Myocyte (in vitro differentiated cells): ENCODE measurements around the gene EXOC6B. TPM values are rescaled to one million over a fixed set of nuclear protein-coding genes. Genes with fewer than 3 reads are reported as not detected.

ENCODE experiments used
- DNase-seq: peaks from one replicate; pipeline ENCODE4 v3.0.0-alpha.2; 2012; ENCODE audit warnings: low read depth
- total RNA-seq: library from RNA; depleted of rRNA; stranded (reverse); fragments of >200 nt; gene quantifications from 2 replicates; pipeline ENCODE4 v1.2.3, GENCODE V29; 2014

Gene EXOC6B
- total RNA-seq, 1 donor from 2014 or later = 15.4 TPM

GRCh38 chr2:72149556-72150156 is 676.2 kb downstream of the EXOC6B start:
- no peak for DNase-seq

GRCh38 chr2:72148837-72149555 is 676.8 kb downstream of the EXOC6B start:
- DNase-seq = peak; percentile 32

GRCh38 chr2:72148003-72148836 is 677.6 kb downstream of the EXOC6B start:
- peak; percentile 24 for DNase-seq

GRCh38 chr2:72147303-72147971 is 678.4 kb downstream of the EXOC6B start, which contains the start of gene CYP26B1:
Gene CYP26B1, minus strand, starts transcription at chr2:72147862. Its CDS starts 28 bp downstream, at chr2:72147834.
- peak; percentile 68 for DNase-seq

- no peak for DNase-seq
Measured at GRCh38 chr2:72146347-72147302, 679.2 kb downstream of the EXOC6B start.

GRCh38 chr2:72145658-72146329 is 680.0 kb downstream of the EXOC6B start:
- DNase-seq = no peak

GRCh38 chr2:72145289-72145657 is 680.6 kb downstream of the EXOC6B start:
- peak; percentile 15 for DNase-seq

- no peak for DNase-seq
Measured at GRCh38 chr2:72144632-72145288, 681.1 kb downstream of the EXOC6B start.

- DNase-seq = no peak
Measured at GRCh38 chr2:72144274-72144631, 681.6 kb downstream of the EXOC6B start.

GRCh38 chr2:72143441-72144273 is 682.2 kb downstream of the EXOC6B start:
- no peak for DNase-seq

- DNase-seq = no peak
Measured at GRCh38 chr2:72142570-72143440, 683.0 kb downstream of the EXOC6B start.

GRCh38 chr2:72141881-72142451 is 683.9 kb downstream of the EXOC6B start:
- DNase-seq = no peak

GRCh38 chr2:72141032-72141645 is 684.7 kb downstream of the EXOC6B start:
- DNase-seq = no peak

GRCh38 chr2:72140621-72140960 is 685.2 kb downstream of the EXOC6B start:
- DNase-seq = no peak

GRCh38 chr2:72139874-72140620 is 685.8 kb downstream of the EXOC6B start:
- DNase-seq = peak; percentile 35

GRCh38 chr2:72139471-72139873 is 686.4 kb downstream of the EXOC6B start:
- DNase-seq = no peak
